Cardiac muscle cell (in vitro differentiated cells and primary cell): ENCODE data around the gene VPS50. TPM values are rescaled to one million over a fixed set of nuclear protein-coding genes. Genes with fewer than 3 reads are reported as not detected.

Source experiments
- DNase-seq, 2 donors: peaks; one replicate each; pipeline versions ENCODE4 v3.0.0 to v3.0.0-alpha.2; 2010 to 2017; ENCODE audit warnings: low read depth in 1 of 2, low spot score in 1 of 2
- H3K27ac ChIP-seq: fragments of 200-600 bp; sonication (generic); 2 replicates; pipeline ENCODE4 v1.5.1; 2016
- H3K27me3 ChIP-seq: fragments of 200-600 bp; sonication (generic); 2 replicates; pipeline ENCODE4 v1.6.0; 2016; ENCODE audit warnings: control low read depth
- H3K36me3 ChIP-seq: fragments of 200-600 bp; sonication (generic); 2 replicates; pipeline ENCODE4 v1.5.1; 2016; ENCODE audit warnings: control low read depth
- H3K4me1 ChIP-seq: fragments of 200-600 bp; sonication (generic); 2 replicates; pipeline ENCODE4 v1.8.1; 2017; ENCODE audit warnings: low read depth, mild to moderate bottlenecking, mixed run types
- H3K4me3 ChIP-seq: fragments of 200-600 bp; sonication (generic); 2 replicates; pipeline ENCODE4 v1.5.1; 2016; ENCODE audit warnings: mild to moderate bottlenecking
- H3K9me3 ChIP-seq: fragments of 200-600 bp; sonication (generic); 2 replicates; pipeline ENCODE4 v1.5.1; 2017; ENCODE audit warnings: low read depth, mild to moderate bottlenecking, control low read depth
- CTCF ChIP-seq: IDR thresholded peaks from 2 replicates; pipeline ENCODE4 v1.5.1; 2012; ENCODE audit warnings: low read depth, mild to moderate bottlenecking, low read length
- polyA plus RNA-seq: library from polyadenylated mRNA; unstranded; fragments of >200 nt; fragmentation: Nextera tagmentation; extraction: Ambion mirVana; gene quantifications from 2 replicates; pipeline ENCODE4 v1.2.1, GENCODE V29; 2016
- total RNA-seq: library from RNA; depleted of rRNA; stranded (reverse); fragments of >200 nt; gene quantifications from 2 replicates; pipeline ENCODE4 v1.2.3, GENCODE V29; 2016

The VPS50 gene
- total and polyA plus RNA-seq, 2 experiments from 2014 or later, result 14.9 to 22.2 TPM

- no peak for TF ChIP-seq CTCF
- peaks cover 25% of the 10 kb centered on the region for H3K27me3 ChIP-seq
- no peaks in the 10 kb centered on the region for H3K9me3 ChIP-seq
- H3K4me1 ChIP-seq, result no peaks in the 10 kb centered on the region
- no peaks in the 10 kb centered on the region for H3K36me3 ChIP-seq
- H3K4me3 ChIP-seq, result no peak overlapping the region
- no peak overlapping the region for H3K27ac ChIP-seq
- DNase-seq, result no peak
Measured at GRCh38 chr7:93198472-93198871, 33.7 kb upstream of the VPS50 start.

- Histone ChIP-seq H3K27ac (no peak overlapping the region), H3K36me3 (no peaks in the 10 kb centered on the region), H3K27me3 (peaks cover 17% of the 10 kb centered on the region), H3K4me1 (no peaks in the 10 kb centered on the region), H3K4me3 (no peak overlapping the region), H3K9me3 (no peaks in the 10 kb centered on the region)
- DNase-seq, result no peak
- no peak for TF ChIP-seq CTCF
Measured at GRCh38 chr7:93202594-93203250, 29.4 kb upstream of the VPS50 start.

GRCh38 chr7:93203496-93203895, 28.7 kb upstream of the VPS50 start:
- Histone ChIP-seq H3K4me3 (no peak overlapping the region), H3K4me1 (no peaks in the 10 kb centered on the region), H3K36me3 (no peaks in the 10 kb centered on the region), H3K9me3 (no peaks in the 10 kb centered on the region), H3K27ac (no peak overlapping the region), H3K27me3 (peaks cover 24% of the 10 kb centered on the region)
- DNase-seq, result no peak
- no peak for TF ChIP-seq CTCF

GRCh38 chr7:93205046-93205445, 27.1 kb upstream of the VPS50 start:
- no peak overlapping the region for H3K27ac ChIP-seq
- no peak for TF ChIP-seq CTCF
- no peaks in the 10 kb centered on the region for H3K36me3 ChIP-seq
- DNase-seq, result no peak
- H3K27me3 ChIP-seq, result peaks cover 18% of the 10 kb centered on the region
- no peak overlapping the region for H3K4me3 ChIP-seq
- H3K4me1 ChIP-seq, result no peaks in the 10 kb centered on the region
- H3K9me3 ChIP-seq, result no peaks in the 10 kb centered on the region

GRCh38 chr7:93211228-93211818, 20.8 kb upstream of the VPS50 start:
- H3K9me3 ChIP-seq, result no peaks in the 10 kb centered on the region
- no peak for DNase-seq
- H3K4me3 ChIP-seq, result no peak overlapping the region
- no peaks in the 10 kb centered on the region for H3K36me3 ChIP-seq
- TF ChIP-seq CTCF, result no peak
- no peak overlapping the region for H3K27ac ChIP-seq
- H3K27me3 ChIP-seq, result peaks cover 46% of the 10 kb centered on the region
- H3K4me1 ChIP-seq, result no peaks in the 10 kb centered on the region
